ENCODE results near the gene CLOCK. TPM values are rescaled to one million over a fixed set of nuclear protein-coding genes. Genes with fewer than 3 reads are reported as not detected.

The CLOCK gene
- total and polyA plus RNA-seq, 12 donors, result 6.9 to 37.0 (median 27.9) TPM

GRCh38 chr4:55491486-55491885 lies 55.2 kb downstream of the CLOCK start:
- TF ChIP-seq CTCF (IDR thresholded peaks at IDR 0.05) (no peak), POLR2A (IDR thresholded peaks at IDR 0.05) (no peak)
- WGBS, 4 donors, result 23 to 40% (median 37%) methylated on average over 1 of the region's 1 CpG
- no peaks in the 10 kb centered on the region for H3K9me3 ChIP-seq (replicated peaks in 1 of 3)
- no peak overlapping the region for H3K27ac ChIP-seq
- peaks cover 0 to 9% of the 10 kb centered on the region in 2 donors for H3K4me1 ChIP-seq (replicated peaks in 1 of 2)
- no peak overlapping the region for H3K4me3 ChIP-seq
- intact Hi-C loops (cut with DNase I), result no loop called here
- no peak for DNase-seq
- no peaks in the 10 kb centered on the region for H3K27me3 ChIP-seq
- no peaks in the 10 kb centered on the region for H3K36me3 ChIP-seq (replicated peaks in 1 of 2)

GRCh38 chr4:55488716-55489115 lies 58.0 kb downstream of the CLOCK start:
- H3K27ac ChIP-seq, result no peak overlapping the region
- no peaks in the 10 kb centered on the region for H3K36me3 ChIP-seq (replicated peaks in 1 of 2)
- no peak for TF ChIP-seq CTCF (IDR thresholded peaks at IDR 0.05)
- TF ChIP-seq POLR2A (IDR thresholded peaks at IDR 0.05), result no peak
- intact Hi-C loops (cut with DNase I), result no loop called here
- DNase-seq, result no peak
- WGBS, 4 donors, result 95 to 100% (median 97%) methylated on average over 2 to 3 of the region's 3 CpGs
- peaks cover 0 to 9% of the 10 kb centered on the region in 2 donors for H3K4me1 ChIP-seq (replicated peaks in 1 of 2)
- no peak overlapping the region for H3K4me3 ChIP-seq
- H3K27me3 ChIP-seq, result no peaks in the 10 kb centered on the region
- no peaks in the 10 kb centered on the region for H3K9me3 ChIP-seq (replicated peaks in 1 of 3)

- Histone ChIP-seq H3K27ac (no peak overlapping the region), H3K4me3 (no peak overlapping the region), H3K27me3 (no peaks in the 10 kb centered on the region), H3K9me3 (replicated peaks in 1 of 3) (no peaks in the 10 kb centered on the region), H3K4me1 (replicated peaks in 1 of 2) (no peaks in the 10 kb centered on the region), H3K36me3 (replicated peaks in 1 of 2) (no peaks in the 10 kb centered on the region)
- WGBS, 4 donors, result 96 to 100% (median 98%) methylated on average over 1 of the region's 1 CpG
- no peak for DNase-seq
- TF ChIP-seq CTCF (IDR thresholded peaks at IDR 0.05) (no peak), POLR2A (IDR thresholded peaks at IDR 0.05) (no peak)
- intact Hi-C loops (cut with DNase I), result no loop called here
Observed at GRCh38 chr4:55485821-55486220, 60.9 kb downstream of the CLOCK start.

GRCh38 chr4:55483315-55483714 lies 63.4 kb downstream of the CLOCK start:
- intact Hi-C loops (cut with DNase I), result no loop called here
- DNase-seq, result no peak
- TF ChIP-seq CTCF (IDR thresholded peaks at IDR 0.05) (no peak), POLR2A (IDR thresholded peaks at IDR 0.05) (no peak)

More at GRCh38 chr4:55483315-55483714, 63.4 kb downstream of the CLOCK start:
- no peak overlapping the region for H3K4me3 ChIP-seq
- H3K27me3 ChIP-seq, result no peaks in the 10 kb centered on the region
- no peaks in the 10 kb centered on the region for H3K4me1 ChIP-seq (replicated peaks in 1 of 2)
- H3K27ac ChIP-seq, result no peak overlapping the region
- no peaks in the 10 kb centered on the region for H3K9me3 ChIP-seq (replicated peaks in 1 of 3)
- no peaks in the 10 kb centered on the region for H3K36me3 ChIP-seq (replicated peaks in 1 of 2)
- WGBS, 4 donors, result 84 to 92% (median 88%) methylated on average over 5 of the region's 5 CpGs

All from adrenal gland (tissue), 12 donors.